A673 (cell line): ENCODE data around the gene GMPR. TPM values are rescaled to one million over a fixed set of nuclear protein-coding genes. Genes with fewer than 3 reads are reported as not detected.
A peak's percentile ranks its signal among the peaks of the same experiment; 100 is the strongest.

ENCODE experiments used
- BruUV-seq: library from RNA; stranded (reverse); fragments of 400-500 nt; replicated peaks from 2 replicates; lab custom pipeline; 2021; lab: Mats Ljungman, UMichigan
- CTCF ChIA-PET: fragments of 300-600 bp; sonication (Branson Sonifier 250); formaldehyde crosslinking; loops from one replicate; lab custom pipeline; 2022; ENCODE audit warnings: antibody characterized with exemption; lab: Charles Lee
- POLR2A ChIA-PET: fragments of 300-600 bp; sonication (Branson Sonifier 250); formaldehyde crosslinking; loops from one replicate; lab custom pipeline; 2022; ENCODE audit warnings: antibody characterized with exemption; ENCODE audit not compliant: low non-redundant PET; lab: Charles Lee
- DNase-seq: peaks from one replicate; pipeline ENCODE4 v3.0.0-alpha.2; 2015; ENCODE audit warnings: low spot score
- H3K27ac ChIP-seq: fragments of 200-600 bp; sonication (generic); 2 replicates; pipeline ENCODE4 v1.5.1; 2016; ENCODE audit warnings: mixed run types, low read depth, mild to moderate bottlenecking, mixed read lengths, antibody characterized with exemption, low read length; ENCODE audit not compliant: poor library complexity, severe bottlenecking
- H3K27me3 ChIP-seq: fragments of 200-600 bp; sonication (generic); replicated peaks from 2 replicates; pipeline ENCODE4 v1.6.1; 2017; ENCODE audit warnings: mixed run types, low read depth, mild to moderate bottlenecking, mixed read lengths, antibody characterized with exemption, low read length; ENCODE audit not compliant: insufficient read depth, poor library complexity
- H3K36me3 ChIP-seq: fragments of 200-600 bp; sonication (generic); 2 replicates; pipeline ENCODE4 v1.6.1; 2016; ENCODE audit warnings: mixed run types, mild to moderate bottlenecking, mixed read lengths, antibody characterized with exemption, low read length; ENCODE audit not compliant: insufficient read depth, poor library complexity, severe bottlenecking
- H3K4me1 ChIP-seq: fragments of 200-600 bp; sonication (generic); 2 replicates; pipeline ENCODE4 v1.6.1; 2017; ENCODE audit warnings: mixed run types, mild to moderate bottlenecking, mixed read lengths, antibody characterized with exemption, low read length; ENCODE audit not compliant: insufficient read depth, poor library complexity, severe bottlenecking
- H3K4me3 ChIP-seq: fragments of 200-600 bp; sonication (generic); 2 replicates; pipeline ENCODE4 v1.5.1; 2016; ENCODE audit warnings: low read depth, mixed run types, mild to moderate bottlenecking, mixed read lengths, low read length; ENCODE audit not compliant: poor library complexity, severe bottlenecking
- H3K9me3 ChIP-seq: fragments of 200-600 bp; sonication (generic); 2 replicates; pipeline ENCODE4 v1.6.1; 2016; ENCODE audit warnings: mixed run types, low read depth, mild to moderate bottlenecking, mixed read lengths, antibody characterized with exemption, low read length; ENCODE audit not compliant: poor library complexity, severe bottlenecking
- EZH2 ChIP-seq: fragments of 200-600 bp; sonication (generic); IDR thresholded peaks from 2 replicates; pipeline ENCODE4 v1.6.1; 2017; ENCODE audit warnings: borderline replicate concordance, low read depth, mild to moderate bottlenecking, mixed read lengths, antibody characterized with exemption, low read length; ENCODE audit not compliant: poor library complexity, severe bottlenecking
- intact Hi-C: fragments of 100-400 bp; cut with micrococcal nuclease; formaldehyde crosslinking; loops from one replicate; pipeline ENCODE4 v1.10.0; 2022; ENCODE audit not compliant: unreplicated experiment
- total RNA-seq: library from RNA; stranded (reverse); gene quantifications from 2 replicates; pipeline ENCODE4 v1.2.3, GENCODE V29; 2021
- TF ChIP-seq, protein P1 (sequence below): fragments of 300-800, 200-600 bp; sonication (generic); conservative IDR thresholded peaks from 2 replicates; pipeline ENCODE4 v1.5.1; 2017; ENCODE audit warnings: low read depth, mild to moderate bottlenecking, antibody characterized with exemption, low read length, moderate library complexity, mixed read lengths

GMPR gene
- total RNA-seq, 1 experiment from 2014 or later: 0.32 TPM

DNA sequence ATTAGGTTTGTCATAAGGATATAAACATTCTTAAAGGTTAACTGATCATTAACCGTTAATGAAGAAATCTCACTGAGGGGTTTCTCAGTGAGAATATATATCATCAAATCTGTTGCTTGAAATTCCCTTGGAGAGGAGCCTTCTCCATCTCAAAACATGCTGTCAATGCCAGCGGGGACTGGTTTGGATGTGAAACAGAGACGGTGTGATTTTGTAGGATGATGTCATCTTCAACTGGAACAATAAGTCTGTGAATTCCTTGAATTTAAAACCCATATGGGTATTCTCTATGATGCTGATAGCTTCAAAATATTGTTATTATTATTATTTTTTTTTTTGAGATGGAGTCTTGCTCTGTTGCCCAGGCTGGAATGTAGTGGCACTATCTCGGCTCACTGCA, 75.9 kb downstream of the GMPR start:
- intact Hi-C loops: no loop called here
- POLR2A ChIA-PET: no interaction called here

DNA sequence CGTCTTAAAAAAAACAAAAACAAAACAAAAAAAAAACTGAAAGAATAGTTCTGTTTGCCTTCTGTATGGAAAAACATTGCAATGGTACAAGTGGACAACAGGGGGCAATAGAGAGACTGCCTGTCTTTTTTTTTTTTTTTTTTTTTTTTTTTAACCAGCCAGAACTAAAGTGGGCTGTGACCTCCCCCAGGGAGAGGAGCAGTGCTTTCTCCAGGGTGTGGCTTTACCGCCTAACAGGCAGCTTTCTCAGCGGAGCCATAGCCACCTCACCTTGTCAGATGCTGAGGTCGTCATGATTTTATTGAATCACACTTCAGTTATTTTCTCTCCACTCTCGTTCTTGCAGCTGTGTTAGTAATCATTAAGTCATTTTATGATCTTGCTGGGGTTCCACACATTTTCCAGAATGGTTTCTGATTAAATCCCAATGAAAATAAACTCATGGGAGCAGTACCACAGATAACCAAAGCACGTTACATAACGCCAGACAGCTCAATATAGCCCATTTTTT, 78.4 kb downstream of the GMPR start:
- intact Hi-C loops: no loop called here
- H3K9me3 ChIP-seq: no peaks in the 10 kb centered on the region
- DNase-seq: peak; percentile 70
- ChIA-PET POLR2A (no interaction called here), CTCF (no interaction called here)
- TF ChIP-seq EZH2: no peak
- TF ChIP-seq, protein P1, sequence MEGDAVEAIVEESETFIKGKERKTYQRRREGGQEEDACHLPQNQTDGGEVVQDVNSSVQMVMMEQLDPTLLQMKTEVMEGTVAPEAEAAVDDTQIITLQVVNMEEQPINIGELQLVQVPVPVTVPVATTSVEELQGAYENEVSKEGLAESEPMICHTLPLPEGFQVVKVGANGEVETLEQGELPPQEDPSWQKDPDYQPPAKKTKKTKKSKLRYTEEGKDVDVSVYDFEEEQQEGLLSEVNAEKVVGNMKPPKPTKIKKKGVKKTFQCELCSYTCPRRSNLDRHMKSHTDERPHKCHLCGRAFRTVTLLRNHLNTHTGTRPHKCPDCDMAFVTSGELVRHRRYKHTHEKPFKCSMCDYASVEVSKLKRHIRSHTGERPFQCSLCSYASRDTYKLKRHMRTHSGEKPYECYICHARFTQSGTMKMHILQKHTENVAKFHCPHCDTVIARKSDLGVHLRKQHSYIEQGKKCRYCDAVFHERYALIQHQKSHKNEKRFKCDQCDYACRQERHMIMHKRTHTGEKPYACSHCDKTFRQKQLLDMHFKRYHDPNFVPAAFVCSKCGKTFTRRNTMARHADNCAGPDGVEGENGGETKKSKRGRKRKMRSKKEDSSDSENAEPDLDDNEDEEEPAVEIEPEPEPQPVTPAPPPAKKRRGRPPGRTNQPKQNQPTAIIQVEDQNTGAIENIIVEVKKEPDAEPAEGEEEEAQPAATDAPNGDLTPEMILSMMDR: peak; percentile 81
- H3K4me1 ChIP-seq: peaks cover 40% of the 10 kb centered on the region
- BruUV-seq: no TSS peak
- H3K27ac ChIP-seq: no peak overlapping the region
- H3K36me3 ChIP-seq: no peaks in the 10 kb centered on the region
- H3K4me3 ChIP-seq: no peak overlapping the region
- no peaks in the 10 kb centered on the region for H3K27me3 ChIP-seq

More for the DNA sequence above, 75.9 kb downstream of the GMPR start:
- Histone ChIP-seq H3K36me3 (no peaks in the 10 kb centered on the region), H3K4me1 (peaks cover 16% of the 10 kb centered on the region), H3K9me3 (no peaks in the 10 kb centered on the region), H3K27ac (no peak overlapping the region), H3K4me3 (no peak overlapping the region), H3K27me3 (no peaks in the 10 kb centered on the region)
- TF ChIP-seq EZH2: no peak
- TF ChIP-seq, protein P1: no peak
- DNase-seq: no peak
- CTCF ChIA-PET: interaction anchor here (0.6 kb wide), 2 partner anchors 28 to 66 kb away, joined by 4 to 7 read pairs; no protein-coding TSS in a partner anchor
- no TSS peak for BruUV-seq

DNA sequence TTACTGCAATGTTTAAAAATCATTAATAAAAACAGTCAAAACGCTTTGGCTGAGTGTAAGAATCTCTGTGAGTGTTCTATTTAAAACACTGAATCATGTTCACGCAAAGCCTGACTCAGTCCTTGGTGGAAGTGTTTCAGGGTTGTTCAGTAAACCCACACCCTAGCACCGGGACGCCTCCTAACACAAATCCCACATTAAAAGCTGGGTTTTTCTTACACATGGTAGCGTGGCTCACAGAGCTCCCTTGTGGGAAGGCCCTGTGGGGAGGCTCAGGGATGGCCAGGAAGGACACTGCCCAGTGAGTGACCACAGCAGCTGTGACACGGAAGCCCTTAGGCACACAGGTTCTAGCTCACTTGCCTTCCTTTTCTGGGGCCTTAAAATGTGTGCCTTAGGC, 80.2 kb downstream of the GMPR start:
- Histone ChIP-seq H3K9me3 (no peaks in the 10 kb centered on the region), H3K27me3 (no peaks in the 10 kb centered on the region), H3K4me1 (peaks cover 54% of the 10 kb centered on the region), H3K27ac (peak overlapping the region; percentile 43), H3K4me3 (no peak overlapping the region), H3K36me3 (no peaks in the 10 kb centered on the region)
- ChIA-PET POLR2A (no interaction called here), CTCF (interaction anchor here (0.6 kb wide), 1 partner anchor 13 kb away, joined by 3 read pairs; no protein-coding TSS in a partner anchor)
- intact Hi-C loops: no loop called here
- no TSS peak for BruUV-seq
- DNase-seq: no peak
- TF ChIP-seq EZH2: no peak
- TF ChIP-seq, protein P1: no peak
